ENCODE data around the gene ARFGEF2. TPM values are rescaled to one million over a fixed set of nuclear protein-coding genes. Genes with fewer than 3 reads are reported as not detected.

ARFGEF2 gene
- polyA plus RNA-seq, 1 donor, result 33.3 TPM

DNA sequence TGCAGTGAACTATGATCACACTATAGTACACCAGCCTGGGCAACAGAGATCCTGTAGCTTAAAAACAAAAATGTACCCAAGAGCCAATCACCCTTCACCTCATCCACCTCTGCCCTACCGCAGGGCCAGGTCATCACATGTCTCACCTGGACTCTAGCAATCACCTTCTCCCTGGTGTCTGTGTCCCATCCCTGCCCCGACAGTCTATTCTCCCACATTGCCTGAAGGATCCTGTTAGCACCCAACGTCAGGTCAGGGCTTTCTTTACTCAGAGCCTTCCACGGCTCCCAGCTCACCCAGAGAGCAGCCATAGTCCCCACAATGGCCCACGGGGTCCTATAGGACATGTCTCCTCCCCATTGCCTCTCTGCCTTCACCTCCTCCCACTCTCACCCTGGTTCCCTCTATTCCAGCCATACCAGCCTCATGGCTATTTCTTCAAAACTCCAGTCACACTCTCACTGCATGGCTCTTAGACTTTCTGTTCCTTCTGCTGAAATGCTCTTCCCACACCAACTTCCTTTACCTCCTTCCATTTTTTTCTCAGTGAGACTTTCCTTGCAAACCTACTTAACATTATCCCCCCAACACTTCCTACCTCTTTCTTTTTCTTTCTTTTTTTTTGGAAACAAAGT, 22.5 kb upstream of the ARFGEF2 start:
- no peak for DNase-seq

DNA sequence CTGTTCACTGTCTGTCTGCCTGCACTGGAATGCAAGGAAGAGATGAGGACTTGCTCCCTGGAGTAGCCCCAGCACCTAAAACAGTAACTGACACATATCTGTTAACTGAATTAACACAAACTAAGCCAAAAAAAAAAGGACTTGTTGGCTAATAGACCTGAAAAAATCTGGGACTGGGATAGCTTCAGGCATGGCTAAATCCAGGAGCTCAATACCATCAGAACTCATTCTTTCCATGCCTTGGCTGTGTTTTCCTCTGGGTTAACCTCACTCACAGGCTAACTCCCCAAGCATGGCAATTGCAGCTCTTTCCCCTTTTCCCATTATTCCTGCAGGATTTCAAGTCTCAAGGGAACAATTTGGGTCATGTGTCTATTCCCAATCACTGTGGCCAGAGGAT, 21.6 kb upstream of the ARFGEF2 start:
- no peak for DNase-seq

DNA sequence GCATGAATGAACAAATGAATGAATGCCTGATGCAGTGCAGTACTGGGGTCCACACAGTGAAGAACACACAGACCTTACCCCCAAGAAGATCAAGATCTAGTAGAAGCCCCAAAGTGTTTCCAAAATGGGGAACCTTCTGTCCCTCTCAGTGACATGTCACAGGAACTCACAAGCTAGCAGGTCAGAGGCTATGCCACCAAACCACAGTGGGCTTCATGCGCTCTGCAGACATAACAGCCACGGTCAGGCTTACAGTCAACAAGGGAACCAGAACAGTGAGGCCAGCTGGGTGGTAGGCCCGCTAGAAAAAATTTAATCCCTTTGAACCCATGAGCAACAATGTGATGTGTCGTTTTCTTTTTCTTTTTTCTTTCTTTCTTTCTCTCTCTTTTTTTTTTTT, 20.2 kb upstream of the ARFGEF2 start:
- DNase-seq, result no peak

DNA sequence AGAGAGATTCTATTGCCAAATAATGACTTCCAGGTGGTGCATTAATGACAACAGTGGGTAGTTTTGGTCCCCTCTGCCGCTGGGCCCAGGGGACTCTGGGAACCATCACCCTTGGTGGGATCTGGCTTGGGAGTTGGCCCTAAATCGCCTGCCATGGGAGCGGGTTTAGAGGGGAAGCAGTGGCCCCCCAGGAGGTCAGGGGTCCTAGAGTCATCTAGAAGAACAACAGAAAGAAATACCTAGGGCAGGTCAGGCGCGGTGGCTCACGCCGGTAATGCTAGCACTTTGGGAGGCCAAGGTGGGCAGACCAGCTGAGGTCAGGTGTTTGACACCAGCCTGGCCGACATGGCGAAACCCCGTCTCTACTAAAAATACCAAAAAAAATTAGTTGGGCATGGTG, 17.8 kb upstream of the ARFGEF2 start:
- no peak for DNase-seq

DNA sequence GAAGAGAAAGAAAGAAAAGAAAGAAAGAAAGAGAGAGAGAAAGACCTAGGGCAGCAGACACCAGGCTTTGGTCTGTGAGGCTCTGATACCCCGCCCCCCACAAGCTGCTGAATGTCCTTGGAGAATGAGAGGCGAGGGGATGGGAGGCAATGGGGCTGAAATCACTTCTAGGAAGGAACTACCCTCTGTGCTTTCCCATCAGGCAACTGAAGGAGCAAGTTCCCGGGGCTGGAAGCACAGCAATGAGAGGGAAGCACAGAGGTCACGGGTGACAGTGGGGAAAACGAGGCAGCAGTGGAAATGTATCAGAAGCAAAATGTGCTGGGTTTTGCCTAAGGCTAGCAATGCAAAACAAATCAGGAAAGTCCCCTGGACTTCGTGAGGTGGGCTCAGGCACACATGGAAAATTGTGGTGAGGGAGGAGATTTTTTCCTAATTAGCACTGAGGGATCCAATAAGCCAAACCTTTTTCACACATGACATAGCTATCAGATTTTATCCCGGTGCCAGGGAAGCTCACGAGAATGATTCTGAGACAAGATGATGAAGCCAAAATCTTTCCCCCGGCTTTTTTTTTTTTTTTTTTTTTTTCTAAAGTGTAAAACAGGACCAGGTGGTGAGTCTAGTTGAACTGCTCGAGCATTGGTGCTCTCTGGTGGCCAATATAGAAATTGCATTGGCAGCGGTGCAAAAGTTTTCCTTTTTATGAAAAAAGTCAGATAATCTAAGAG, 16.8 kb upstream of the ARFGEF2 start:
- DNase-seq, result peak; percentile 55

DNA sequence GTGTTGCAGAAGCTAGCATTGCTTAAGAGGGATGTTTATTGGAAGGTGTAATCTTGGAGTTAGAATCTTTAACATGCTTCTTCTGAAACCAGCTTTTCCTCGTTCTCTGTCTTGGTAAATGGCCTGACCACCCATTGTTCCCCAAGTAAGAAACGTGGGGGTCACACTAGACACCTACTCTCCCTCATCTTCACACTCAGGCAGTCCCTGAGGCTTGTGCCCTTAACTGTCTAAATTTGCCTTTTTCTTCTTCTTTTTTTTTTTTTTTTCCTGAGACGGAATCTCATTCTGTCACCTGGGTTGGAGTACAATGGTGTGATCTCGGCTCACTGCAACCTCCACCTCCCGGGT, 16.2 kb upstream of the ARFGEF2 start:
- DNase-seq, result no peak

DNA sequence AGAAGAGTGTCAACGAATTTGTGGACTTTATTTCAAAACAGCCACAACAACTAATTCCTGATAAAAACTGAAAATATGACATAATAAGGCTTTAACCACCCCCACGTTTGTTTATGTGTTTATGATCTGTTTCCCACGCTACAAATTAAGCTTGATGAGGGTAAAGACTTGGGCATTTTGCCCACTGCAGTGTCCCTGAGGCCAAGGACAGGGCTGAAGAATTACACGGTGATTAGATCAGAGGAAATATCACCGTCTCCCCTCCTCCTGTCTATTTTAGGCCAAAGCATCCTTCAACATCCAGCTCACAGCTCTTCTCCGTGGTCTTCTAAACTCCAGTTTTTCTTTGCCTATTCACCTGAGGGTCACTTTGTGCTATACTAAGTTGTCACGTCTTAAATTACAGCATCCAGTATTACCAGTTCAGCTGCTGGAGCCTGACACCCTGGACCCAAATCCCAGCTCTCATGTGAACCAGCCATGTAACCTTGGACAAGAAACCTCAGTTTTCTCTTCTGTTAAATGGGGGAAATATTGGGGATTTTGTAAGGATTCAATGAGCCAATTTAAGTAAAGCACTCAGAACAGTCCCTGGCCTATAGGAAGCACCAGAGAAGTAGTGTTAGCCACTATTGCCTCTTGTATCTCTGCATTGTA, 15.2 kb upstream of the ARFGEF2 start:
- DNase-seq, result no peak

DNA sequence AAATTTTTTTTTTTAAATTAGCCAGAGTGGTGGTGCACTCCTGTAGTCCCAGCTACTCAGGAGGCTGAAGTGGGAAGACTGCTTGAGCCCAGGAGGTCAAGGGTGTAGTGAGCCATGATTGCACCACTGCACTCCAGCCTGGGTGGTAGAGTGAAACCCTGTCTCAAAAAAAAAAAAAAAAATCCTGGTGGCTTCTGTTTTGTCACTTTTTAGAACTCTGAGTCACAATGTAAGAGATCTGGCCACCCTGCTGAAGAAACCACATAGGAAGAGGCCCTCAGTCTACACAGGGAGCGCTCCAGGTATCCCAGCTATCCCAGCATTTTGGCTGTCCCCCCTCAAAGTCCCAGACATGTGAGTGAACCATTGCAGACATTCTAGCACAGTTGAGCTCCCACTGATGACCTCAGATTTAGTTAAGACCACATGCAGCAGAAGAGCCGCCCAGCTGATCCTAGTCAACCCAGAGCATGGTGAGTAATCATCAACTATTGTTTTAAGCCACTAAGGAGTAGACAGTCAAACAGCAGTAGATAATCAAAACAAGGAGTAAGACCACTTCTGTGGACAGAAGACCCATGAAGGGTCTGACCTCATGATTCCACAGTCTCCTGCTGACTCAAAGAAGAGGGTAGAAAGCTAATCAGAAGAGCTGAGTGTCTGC, 12.7 kb upstream of the ARFGEF2 start:
- DNase-seq, result no peak

DNA sequence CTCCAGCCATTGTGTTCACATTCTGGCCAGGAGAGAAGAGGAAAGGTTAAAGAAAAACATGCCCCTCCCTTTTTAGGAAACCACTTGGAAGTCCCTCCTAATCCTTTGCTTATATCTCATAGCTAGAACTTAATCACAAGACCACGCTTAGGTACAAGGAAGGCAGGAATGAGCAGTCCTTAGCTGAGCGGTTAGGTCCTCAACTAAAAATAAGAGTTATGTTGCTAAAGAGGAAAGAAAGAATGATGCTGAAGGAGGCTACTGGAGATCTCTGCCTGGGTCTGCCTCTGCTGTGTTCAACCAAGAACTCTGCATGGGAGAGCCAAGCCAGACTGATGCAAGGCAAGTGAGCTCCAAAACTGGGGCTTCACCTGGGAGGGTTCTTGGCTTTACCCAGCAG, 11.6 kb upstream of the ARFGEF2 start:
- no peak for DNase-seq

DNA sequence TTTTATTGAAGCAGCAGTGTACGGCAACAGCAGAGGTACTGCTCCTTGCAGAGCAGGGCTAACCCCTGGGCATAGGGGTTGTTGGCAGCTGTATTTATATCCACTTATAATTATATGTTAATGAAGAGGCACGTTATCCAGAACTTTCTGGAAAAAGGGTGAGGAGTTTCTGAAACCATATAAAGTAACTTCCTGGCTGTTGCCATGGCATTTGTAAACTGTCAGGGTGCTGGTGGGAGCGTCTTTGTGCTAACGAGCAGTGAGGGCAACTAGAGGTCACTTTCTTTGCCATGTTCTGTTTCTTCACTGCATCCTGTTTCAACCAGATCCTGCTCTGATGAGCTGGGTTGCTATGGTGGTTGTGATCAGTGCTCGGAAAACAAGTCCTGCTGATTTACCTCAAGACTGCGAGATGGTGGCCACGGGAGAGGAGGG, 11.1 kb upstream of the ARFGEF2 start:
- no peak for DNase-seq

DNA sequence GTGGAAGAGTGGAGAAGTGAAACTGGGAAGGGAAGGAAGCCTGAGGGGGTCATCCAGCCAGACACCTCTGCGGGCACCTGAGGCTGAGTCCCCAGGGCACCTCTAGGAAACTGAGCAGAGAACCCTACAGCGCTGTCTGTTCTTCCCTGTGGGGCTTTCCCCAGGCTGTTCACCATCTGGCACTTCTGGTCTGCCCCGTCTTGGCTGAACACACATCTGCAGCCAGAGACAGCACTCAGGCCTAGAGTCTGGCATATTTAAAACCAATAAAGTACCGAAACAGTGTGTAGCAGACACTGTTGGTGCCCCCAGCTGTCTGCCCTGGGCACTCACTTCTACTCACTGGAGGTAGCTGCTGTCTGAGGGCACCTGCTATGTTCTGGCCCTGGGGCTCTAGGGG, 9.4 kb upstream of the ARFGEF2 start:
- DNase-seq, result no peak

DNA sequence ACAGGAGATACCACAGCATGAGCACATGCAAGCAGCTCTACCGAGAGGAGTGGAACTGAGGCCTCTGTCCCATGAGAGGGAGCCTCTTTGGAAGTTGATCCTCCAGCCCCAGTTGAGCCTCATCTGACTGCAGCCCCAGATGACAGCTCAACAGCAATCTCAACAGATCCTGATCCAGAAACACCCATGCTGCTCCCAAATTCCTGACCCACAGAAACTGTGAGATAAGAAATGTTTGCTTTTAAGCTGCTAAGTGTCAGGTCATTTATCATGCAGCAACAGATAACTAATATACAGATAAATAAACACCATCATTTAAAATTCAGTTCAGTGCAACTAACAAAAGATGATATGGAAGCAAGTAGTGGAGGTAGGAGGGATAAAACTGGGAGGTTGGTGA, 4.8 kb upstream of the ARFGEF2 start:
- DNase-seq, result no peak

DNA sequence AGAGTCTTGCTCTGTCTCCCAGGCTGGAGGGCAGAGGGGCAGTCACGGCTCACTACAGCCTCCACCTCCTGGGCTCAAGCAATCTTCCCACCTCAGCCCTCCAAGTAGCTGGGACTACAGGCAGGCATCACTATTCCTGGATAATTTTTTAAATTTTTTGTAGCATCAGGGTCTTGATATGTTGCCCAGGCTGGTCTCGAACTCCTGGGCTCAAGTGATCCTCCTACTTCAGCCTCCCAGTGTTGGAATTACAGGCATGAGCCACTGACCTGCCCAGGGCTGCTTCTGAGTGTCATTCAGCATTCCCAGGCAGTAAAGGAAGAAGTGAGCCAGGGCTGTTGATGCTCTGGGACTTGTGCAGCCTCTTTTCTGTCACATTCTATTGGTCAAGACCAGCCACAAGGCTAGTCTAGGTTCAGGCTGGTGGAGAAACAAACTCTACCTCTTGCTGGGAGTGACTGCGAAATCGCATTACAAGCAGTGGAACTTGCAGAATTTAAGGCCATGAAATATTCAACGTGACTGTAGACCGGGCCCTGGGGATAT, 2.1 kb upstream of the ARFGEF2 start:
- no peak for DNase-seq

DNA sequence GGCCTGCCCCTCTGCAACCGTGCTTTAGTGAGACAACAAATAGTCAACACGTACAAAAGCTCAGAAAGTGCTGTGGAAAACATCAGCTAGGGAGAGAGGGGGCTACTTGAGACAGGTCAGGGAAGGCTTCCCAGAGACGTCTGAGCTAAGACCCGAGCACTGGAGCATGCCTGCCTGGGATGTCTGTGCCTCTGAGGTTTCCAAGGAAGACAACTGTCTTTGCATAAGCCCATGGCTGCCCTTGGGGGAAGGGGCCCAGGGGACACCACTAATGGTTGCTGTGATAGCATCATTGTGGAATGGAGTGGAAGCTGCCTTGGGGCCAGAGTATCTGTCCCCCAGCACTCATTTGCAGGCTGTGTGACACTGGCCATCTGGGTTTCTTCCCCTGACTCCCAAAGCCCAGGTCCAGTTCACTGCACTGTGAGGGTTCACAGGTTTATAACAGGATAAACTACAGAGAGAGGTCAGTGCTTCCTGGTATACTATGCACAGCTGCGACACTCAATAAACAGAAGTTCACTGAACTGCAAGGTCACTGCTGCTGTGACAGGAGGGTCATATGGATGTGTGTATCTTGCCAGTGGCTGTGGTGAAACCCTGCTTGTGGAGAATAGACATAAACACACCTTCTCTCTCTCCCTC, 1.5 kb upstream of the ARFGEF2 start:
- DNase-seq, result no peak

DNA sequence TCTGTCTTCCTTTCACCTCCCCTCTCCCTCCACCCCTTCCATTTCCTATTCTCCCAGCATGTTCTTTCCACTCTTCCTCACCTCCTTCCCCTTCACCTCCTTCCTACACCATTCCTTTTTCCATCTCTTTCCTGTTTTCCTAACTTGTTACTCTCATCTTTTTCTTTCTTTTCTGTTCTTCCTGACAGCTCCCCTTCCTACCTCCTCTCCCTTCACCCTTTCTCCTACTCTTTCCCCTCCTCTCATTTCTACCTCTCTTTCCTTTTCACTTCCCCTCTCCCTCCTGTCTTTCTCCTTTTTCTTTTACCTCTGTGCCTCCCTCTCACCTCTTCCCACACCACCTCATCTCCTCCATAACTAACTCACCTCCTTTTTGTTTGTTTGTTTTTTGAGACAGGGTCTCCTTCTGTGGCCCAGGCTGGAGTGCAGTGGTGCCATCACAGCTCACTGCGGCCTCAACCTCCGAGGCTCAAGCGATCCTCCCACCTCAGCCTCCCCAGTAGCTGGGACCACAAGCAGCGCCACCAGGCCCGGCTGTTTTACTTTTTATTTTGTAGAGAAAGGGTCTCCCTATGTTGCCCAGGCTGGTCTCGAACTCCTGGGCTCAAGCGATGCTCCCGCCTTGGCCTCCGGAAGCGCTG, 864 bp upstream of the ARFGEF2 start:
- DNase-seq, result no peak

DNA sequence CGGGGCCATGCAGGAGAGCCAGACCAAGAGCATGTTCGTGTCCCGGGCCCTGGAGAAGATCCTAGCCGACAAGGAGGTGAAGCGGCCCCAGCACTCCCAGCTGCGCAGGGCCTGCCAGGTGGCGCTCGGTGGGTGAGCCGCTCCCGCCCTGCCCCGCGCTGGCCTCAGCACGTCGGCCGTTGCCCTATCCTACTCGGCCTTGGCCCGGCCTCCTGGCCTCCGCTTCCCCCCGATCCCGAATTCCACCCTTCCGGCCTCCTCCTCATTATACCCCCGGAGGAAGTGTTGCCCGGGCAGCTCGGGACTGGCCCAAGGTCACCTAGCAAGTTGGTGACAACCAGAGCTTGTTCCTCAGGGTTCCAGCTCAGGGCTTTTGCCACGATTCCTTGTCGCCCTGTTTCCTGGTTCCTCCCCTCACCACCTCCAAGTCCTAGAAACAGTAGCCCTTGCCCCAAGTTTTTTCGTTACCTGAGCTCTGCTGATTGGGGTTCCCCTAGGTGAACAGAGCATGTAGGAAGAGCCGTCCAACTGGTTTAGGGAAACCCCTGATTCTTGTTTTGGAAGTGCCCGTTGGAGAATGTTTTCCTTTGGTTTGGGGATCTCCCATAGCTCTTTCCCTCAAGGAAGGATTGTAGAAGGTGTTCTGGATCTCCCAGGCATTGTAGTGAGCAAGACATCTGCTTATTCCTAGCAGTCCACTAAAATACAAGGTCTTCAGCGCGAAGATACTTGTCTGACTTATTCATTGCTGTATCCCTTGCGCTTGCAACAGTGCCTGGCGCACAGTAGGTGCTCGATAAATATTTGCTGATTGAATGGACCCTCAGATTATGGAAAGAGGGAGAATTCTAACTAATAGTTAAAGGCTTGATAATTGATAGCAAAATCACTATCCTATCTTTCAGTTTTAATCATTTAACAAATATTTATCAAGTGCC, 641 bp downstream of the ARFGEF2 start:
- no peak for DNase-seq

DNA sequence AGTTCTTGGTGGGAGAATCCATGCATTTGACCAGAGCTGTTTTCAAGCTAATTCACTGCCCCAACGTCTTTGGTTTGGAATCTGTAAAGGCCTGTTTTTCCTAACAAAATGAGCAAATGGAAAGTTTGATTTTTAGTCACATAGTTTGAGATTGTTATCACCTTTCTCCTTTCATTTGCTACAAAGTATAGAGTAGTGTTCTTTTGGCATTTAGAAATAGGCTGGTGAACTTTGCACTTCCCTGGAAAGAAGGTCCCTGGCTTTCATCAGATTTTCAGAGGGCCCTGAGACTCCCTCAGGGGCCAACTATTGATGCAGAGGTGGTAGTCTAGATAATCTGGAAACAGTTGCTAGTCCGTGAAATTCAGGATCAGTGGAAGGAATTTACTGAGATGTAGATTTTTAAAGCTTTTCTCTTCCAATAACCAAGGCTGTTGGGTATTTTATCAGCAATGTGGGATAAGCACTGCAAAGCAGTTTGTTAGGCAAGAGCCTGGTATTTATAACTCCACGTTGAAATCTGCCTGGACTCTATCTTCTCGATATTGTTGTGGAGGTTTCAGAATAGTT, 1.7 kb downstream of the ARFGEF2 start:
- no peak for DNase-seq

DNA sequence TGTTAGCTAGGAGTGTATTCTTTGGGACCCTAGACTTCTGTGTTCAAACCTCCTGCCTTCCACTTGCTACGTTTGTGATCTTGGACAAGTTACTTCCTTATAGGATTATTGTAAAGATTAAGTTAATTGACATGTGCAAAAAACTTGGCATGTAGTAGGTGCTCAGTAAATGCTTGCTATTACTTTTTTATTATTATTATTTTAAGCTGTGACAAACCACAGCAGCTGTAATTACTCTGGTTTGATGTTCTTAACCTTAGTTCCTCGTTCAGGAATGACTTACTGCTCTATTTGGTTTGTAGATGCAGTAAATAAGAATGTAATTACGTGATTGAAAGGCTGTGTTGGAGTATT, 3.2 kb downstream of the ARFGEF2 start:
- DNase-seq, result no peak

DNA sequence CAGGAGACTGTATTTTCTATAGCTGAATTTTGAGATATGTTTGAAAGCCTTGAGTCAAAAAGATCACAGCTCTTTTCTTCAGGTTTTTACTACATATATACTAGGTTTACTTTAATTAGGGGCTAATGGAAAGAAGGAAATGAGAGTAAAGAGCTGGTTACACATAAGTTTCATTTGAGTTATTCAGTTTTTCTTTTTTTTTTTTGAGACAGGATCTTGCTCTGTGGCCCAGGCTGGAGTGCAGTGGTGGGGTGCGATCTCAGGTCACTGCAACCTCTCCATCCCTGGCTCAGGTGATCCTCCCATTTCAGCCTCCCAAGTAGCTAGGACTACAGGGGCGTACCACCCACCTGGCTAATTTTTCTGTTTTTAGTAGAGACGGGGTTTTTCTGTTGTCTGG, 4.8 kb downstream of the ARFGEF2 start:
- no peak for DNase-seq

DNA sequence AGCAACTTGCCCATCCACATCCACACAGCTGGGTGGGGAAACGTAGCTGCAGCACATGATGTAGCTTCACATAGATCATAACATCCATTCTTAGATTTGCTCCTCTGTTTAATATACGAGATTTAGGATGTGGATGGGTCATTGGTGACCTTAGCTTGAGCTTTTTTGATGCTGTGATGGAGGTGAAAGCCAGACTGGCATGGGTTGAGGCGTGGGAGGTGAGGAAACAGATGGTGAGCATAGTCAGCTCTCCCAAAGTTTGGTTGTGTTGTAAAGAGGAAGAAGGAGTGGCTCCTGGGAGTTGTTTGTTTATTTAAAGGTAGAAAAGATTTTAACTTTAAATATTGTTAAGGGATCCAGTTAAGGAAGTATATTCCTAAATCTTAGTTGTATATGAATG, 5.3 kb downstream of the ARFGEF2 start:
- no peak for DNase-seq
